ENCODE measurements around the gene ZNF653. TPM values are rescaled to one million over a fixed set of nuclear protein-coding genes. Genes with fewer than 3 reads are reported as not detected.

The ZNF653 gene
- polyA plus RNA-seq, 1 of the 3 experiments (the other 2 are of a cell fraction), result 14.7 TPM

Small RNA genes lying within 50 kb of the gene (small RNA-seq; reads per million reads assigned to genes)
- gene MIR7974, result 0 to 1.5 (median 0) reads per million in 7 experiments
- 0 to 4.7 (median 0) reads per million in 7 experiments for gene RN7SL833P

Other genes starting within 250 kb of the ZNF653 start
- 14.0 and 18.3 TPM in 2 replicates for gene DOCK6, start 243.3 kb downstream of the ZNF653 start, polyA plus RNA-seq (2012; rRNA removed)
- gene TSPAN16, start 209.7 kb downstream of the ZNF653 start, polyA plus RNA-seq (2012; rRNA removed), result not detected in 2 replicates
- gene RAB3D, start 166.2 kb downstream of the ZNF653 start, polyA plus RNA-seq (2012; rRNA removed), result 25.0 and 27.0 TPM in 2 replicates
- 209 and 219 TPM in 2 replicates for gene TMEM205, start 159.6 kb downstream of the ZNF653 start, polyA plus RNA-seq (2012; rRNA removed)
- gene CCDC159, start 159.3 kb downstream of the ZNF653 start, polyA plus RNA-seq (2012; rRNA removed), result 25.2 and 30.1 TPM in 2 replicates
- 18.9 and 26.2 TPM in 2 replicates for gene PLPPR2, start 150.4 kb downstream of the ZNF653 start, polyA plus RNA-seq (2012; rRNA removed)
- 2.8 and 3.0 TPM in 2 replicates for gene SWSAP1, start 131.2 kb downstream of the ZNF653 start, polyA plus RNA-seq (2012; rRNA removed)
- 15.4 and 16.8 TPM in 2 replicates for gene EPOR, start 121.5 kb downstream of the ZNF653 start, polyA plus RNA-seq (2012; rRNA removed)
- 13.3 and 13.5 TPM in 2 replicates for gene RGL3, start 86.5 kb downstream of the ZNF653 start, polyA plus RNA-seq (2012; rRNA removed)
- 3.2 and 4.2 TPM in 2 replicates for gene ODAD3, start 70.7 kb downstream of the ZNF653 start, polyA plus RNA-seq (2012; rRNA removed)
- 198 and 502 TPM in 2 replicates for gene PRKCSH, start 70.2 kb downstream of the ZNF653 start, polyA plus RNA-seq (2012; rRNA removed)
- gene ELAVL3, start 24.8 kb downstream of the ZNF653 start, polyA plus RNA-seq (2012; rRNA removed), result 0.48 and 0.68 TPM in 2 replicates
- gene ECSIT, start 23.3 kb upstream of the ZNF653 start, polyA plus RNA-seq (2012; rRNA removed), result 35.6 and 43.8 TPM in 2 replicates
- gene CNN1, start 33.0 kb upstream of the ZNF653 start, polyA plus RNA-seq (2012; rRNA removed), result 4.6 and 6.6 TPM in 2 replicates
- 139 and 157 TPM in 2 replicates for gene ELOF1, start 53.4 kb upstream of the ZNF653 start, polyA plus RNA-seq (2012; rRNA removed)
- 0.87 and 1.6 TPM in 2 replicates for gene ACP5, start 71.8 kb upstream of the ZNF653 start, polyA plus RNA-seq (2012; rRNA removed)
- gene ZNF627, start 91.6 kb upstream of the ZNF653 start, polyA plus RNA-seq (2012; rRNA removed), result 5.8 and 9.1 TPM in 2 replicates
- gene ZNF823, start 233.1 kb upstream of the ZNF653 start, polyA plus RNA-seq (2012; rRNA removed), result 1.5 and 2.2 TPM in 2 replicates